RPMI8226 (cell line): ENCODE data around the gene CCDC110.
"Not testable (repeated sequence)": the region's sequence is repeated elsewhere in the genome, so short reads cannot be mapped to it uniquely, and the experiment has no call there.

Source experiments
- DNase-seq: peaks from one replicate; pipeline ENCODE4 v3.0.0-alpha.2; 2015

Gene CCDC110

GRCh38 chr4:185471235-185472102, at the start of gene CCDC110:
CCDC110 (minus strand) TSS chr4:185471733; CDS start chr4:185471683, 50 bp downstream.
- peak; percentile 84 for DNase-seq

- DNase-seq, result no peak
Measured at GRCh38 chr4:185520119-185520518, 48.6 kb upstream of the CCDC110 start.

- DNase-seq, result no peak
Measured at GRCh38 chr4:185518494-185518893, 47.0 kb upstream of the CCDC110 start.

DNA sequence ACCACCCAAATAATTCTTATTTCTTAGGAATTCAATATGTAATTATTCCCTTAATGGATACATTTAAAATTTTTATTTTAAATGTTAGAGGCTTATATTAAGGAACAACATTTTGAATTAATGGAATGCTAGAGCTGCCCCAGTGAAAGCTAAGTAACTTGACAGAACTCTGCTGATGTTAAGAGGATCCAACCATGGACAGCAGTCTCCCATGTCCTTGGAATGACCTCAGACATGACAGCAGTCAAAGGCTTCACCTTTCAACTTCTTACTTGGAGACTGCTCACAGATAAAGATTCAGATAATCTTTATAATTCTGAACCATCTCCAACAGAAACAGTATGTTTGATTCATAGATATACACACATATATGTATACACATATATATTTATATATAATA, 46.5 kb upstream of the CCDC110 start:
- DNase-seq, result no peak

DNA sequence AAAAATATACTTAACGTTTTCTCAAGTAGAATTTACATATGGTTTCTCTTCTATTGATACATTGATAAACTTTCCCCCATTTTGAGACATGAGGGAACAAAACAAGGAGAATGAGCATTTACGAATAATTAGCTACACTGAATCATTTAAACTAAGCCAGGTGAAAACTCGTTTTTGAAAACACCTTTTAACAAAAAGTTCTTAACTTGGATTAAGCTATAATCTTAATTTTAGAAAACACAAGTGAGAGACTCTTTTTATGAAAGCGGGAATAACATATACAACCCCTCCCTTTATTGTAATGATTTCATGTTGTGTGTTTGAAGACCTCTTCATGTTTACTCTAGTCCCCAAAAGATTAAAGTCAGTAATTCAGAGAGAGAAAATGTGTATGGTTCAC, 43.7 kb upstream of the CCDC110 start:
- no peak for DNase-seq

GRCh38 chr4:185514182-185514697, 42.7 kb upstream of the CCDC110 start:
- DNase-seq, result no peak

DNA sequence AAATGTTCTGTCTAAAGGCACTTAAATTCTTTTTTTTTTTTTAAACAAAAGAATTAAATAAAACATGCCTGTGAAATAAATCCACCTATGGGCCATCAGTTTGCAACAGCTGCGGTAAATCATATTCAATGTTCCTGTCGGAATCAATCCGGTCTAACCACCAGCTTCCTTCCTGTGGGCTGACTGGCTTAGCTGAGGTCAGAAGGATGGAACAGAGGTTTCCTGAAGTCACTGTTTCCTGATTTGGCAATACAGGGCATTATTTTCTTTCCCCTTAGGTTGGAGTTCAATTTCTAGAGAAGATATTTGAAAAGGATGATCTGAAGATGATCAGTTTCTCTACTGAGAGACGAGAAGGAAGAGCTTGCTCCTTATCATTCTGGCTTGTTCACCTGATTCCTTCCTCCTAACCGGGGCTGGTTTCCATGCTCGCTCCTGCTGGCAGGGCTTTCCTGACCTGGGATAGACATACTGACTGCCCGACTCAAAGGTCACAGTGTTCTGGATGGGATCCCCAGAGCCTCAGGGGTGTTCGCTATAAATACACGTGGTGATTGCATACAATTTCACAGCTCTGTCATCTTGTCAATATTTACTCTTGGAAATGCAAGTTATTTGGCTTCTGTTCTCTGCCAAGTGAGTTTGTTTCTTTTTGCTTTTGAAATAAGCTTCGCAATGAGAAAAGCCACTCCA, 42.1 kb upstream of the CCDC110 start:
- no peak for DNase-seq

DNA sequence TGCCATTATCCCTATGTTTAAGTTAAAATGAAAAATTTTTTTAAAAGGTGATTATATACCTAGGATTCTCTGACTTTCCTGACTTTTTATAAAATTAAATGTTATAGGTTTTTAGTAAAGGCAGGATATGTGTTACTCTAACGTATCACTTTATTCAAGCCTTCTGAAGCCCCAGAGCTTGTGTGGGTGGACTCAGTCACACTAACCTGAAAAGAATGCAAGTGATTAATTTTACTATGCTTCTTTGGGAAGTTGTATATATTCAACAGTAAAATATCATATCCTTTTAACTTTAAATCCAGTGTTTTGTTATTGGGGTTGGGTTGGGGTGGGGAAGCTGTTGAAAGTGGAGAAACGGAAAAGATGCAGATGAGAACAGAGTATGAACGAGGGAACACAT, 41.0 kb upstream of the CCDC110 start:
- DNase-seq, result no peak

DNA sequence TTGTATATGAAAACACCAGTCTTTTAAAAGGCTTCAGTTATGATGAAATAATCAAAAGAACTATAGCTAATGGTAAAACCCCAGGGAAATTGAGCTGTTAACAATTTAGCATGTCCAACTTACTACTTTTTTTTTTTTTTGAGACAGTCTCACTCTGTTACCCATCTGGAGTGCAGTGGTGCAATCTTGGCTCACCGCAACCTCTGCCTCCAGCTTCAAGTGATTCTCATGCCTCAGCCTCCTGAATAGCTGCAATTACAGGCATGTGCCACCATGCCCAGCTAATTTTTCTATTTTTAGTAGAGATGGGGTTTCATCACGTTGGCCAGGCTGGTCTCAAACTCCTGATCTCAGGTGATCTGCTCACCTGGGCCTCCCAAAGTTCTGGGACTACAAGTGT, 39.7 kb upstream of the CCDC110 start:
- DNase-seq, result not testable (repeated sequence)

DNA sequence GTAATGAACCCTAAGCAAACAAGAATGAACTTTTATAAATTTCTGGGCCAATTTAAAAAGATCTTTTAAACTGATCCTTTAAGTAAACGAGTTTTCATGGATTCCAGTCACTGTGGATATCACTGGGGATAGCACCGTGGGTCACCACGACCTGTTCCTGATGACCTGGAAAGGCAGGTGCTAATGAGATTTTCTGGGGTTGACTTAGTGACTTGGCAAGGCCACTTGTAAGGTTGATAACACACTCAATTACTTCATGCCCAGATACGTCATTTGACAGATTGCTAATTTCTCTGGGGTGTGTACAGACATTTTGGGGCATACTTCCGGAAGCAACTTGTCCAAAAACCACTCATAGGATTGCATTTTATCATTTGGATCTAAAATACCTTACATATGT, 39.3 kb upstream of the CCDC110 start:
- DNase-seq, result no peak

- DNase-seq, result no peak
Measured at GRCh38 chr4:185508181-185508580, 36.6 kb upstream of the CCDC110 start.

- DNase-seq, result no peak
Measured at GRCh38 chr4:185506422-185506821, 34.9 kb upstream of the CCDC110 start.

DNA sequence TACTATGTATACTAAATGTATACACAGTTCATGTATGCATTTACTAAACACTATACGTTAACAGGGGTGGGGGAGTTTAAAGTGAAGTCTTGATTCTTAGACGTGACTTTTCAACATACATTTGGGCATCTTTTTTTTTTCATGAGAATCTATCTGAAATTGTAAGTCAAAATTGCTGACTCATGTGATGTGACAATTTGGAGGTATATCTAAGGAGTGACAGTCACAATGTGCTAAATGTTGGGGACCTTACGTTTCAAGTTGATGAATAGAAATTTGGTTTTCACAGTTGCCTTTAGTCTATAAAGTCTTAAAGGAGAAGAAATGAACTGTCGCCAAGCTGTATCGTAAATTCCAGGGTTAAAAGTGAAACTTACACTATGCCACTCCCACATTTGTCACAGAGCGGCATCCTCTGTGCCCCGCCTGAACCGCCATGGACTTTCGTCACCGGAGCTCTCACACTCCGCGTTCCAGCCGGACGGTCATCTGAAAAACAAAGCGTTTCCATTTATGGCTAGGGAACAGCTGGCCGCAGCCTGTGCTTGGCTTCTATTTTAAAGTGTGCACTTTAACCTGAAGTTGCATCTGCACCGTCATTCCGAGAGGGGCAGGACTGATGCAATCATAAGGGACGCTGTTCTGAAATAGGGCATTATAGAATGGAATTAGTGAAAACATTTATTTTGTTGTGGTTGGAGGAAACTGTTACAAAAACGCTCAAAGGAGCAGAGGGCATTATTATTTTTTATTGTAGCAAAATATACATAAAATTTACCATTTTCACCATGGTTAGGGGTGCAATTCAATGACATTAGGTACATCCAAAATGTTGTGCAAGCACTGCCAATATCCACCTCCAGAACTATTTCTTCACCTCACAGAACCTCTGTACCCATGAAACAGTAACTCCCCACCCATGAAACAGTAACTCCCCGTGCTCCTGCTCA, 32.8 kb upstream of the CCDC110 start:
- DNase-seq, result no peak

GRCh38 chr4:185502386-185502785, 30.9 kb upstream of the CCDC110 start:
- no peak for DNase-seq

DNA sequence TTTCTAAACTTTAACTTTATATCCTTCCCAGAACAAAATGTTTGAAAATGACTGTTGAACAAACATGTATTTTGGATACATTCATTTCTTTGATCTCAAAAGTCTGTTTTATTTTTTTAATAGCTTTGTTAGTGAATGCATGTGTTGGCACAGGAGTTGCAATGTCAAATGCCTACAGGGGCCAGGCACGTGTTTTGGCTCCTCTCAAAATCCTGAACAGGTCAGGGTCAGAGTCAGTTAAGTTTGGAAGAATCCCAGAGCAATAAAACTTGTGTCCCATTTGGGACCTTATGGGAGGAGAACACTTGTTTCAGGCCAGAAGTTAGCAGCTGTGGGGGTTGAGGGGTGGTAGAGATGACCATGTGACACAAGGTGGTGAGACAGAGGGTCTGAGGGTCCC, 29.0 kb upstream of the CCDC110 start:
- DNase-seq, result no peak

GRCh38 chr4:185500035-185500434, 28.5 kb upstream of the CCDC110 start:
- DNase-seq, result no peak

GRCh38 chr4:185488650-185489049, 17.1 kb upstream of the CCDC110 start:
- DNase-seq, result no peak

DNA sequence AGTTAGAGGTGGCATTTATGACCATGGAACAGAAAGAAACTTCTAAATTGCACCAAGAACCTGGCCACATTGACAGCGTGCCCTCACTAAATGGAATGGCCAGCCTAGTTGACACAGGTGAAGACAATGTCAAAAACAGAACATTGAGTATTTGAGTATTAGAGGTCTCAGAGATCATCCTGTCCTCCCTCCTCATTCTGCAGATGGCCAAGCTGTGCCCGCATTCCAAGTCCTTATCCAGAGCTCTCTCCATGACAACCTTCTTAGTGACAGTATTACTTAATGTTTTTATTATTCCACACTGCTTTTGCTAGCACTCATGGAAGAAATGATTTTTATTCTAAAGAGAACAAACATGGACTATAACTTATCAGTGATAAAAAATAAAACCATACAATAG, 9.9 kb upstream of the CCDC110 start:
- no peak for DNase-seq

- DNase-seq, result no peak
Measured at GRCh38 chr4:185480016-185480732, 8.6 kb upstream of the CCDC110 start.

- peak; percentile 15 for DNase-seq
Measured at GRCh38 chr4:185479507-185479971, 8.0 kb upstream of the CCDC110 start.

- no peak for DNase-seq
Measured at GRCh38 chr4:185473247-185473646, 1.7 kb upstream of the CCDC110 start.

DNA sequence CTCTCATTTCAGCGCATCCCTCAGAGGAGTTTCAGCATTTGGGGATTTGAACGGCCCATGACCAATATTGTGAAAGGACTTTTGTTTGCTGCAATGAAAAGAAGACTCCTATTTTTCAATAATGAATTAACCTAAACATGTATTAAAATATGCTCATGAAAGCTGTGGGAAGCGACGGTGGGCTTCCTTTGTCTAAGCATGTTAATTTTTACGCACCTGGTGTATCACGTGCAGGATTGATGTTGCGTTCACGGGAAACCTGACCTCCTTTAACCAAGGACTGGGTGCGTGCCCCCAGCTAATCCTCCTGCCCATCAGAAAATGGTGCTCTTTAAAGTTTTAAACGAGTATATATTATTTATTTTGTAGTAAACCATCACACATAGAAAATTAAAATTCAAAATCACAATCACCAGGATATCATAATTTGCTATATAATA, 590 bp upstream of the CCDC110 start:
- no peak for DNase-seq
